HAP-1 (cell line): Measurements from ENCODE around the gene NAALADL2.

ENCODE experiments used
- DNase-seq, 2 experiments: peaks; one replicate each; pipeline ENCODE4 v3.0.0-alpha.2; 2016 to 2020; ENCODE audit warnings: low spot score in 2 of 2
- H3K27me3 ChIP-seq: fragments of 250-450 bp; sonication (Bioruptor Pico); 2 replicates; pipeline ENCODE4 v1.5.1; 2020; ENCODE audit warnings: low read depth, mild to moderate bottlenecking, moderate library complexity
- H3K36me3 ChIP-seq: fragments of 250-450 bp; sonication (Bioruptor Pico); replicated peaks from 2 replicates; pipeline ENCODE4 v1.5.1; 2020; ENCODE audit warnings: mild to moderate bottlenecking
- H3K4me1 ChIP-seq: fragments of 250-450 bp; sonication (Bioruptor Pico); 2 replicates; pipeline ENCODE4 v1.5.1; 2020; ENCODE audit warnings: mild to moderate bottlenecking
- H3K4me3 ChIP-seq: fragments of 250-450 bp; sonication (Bioruptor Pico); 2 replicates; pipeline ENCODE4 v1.5.1; 2020; ENCODE audit warnings: mild to moderate bottlenecking, moderate library complexity
- H3K9me3 ChIP-seq: fragments of 250-450 bp; sonication (Bioruptor Pico); 2 replicates; pipeline ENCODE4 v1.5.1; 2020; ENCODE audit warnings: mild to moderate bottlenecking, moderate library complexity
- in situ Hi-C: fragments of 300-500 bp; cut with MboI; formaldehyde crosslinking; loops from 3 replicates; pipeline ENCODE4 v1.14.3; 2020; ENCODE audit warnings: low sequenced_read_pairs, inconsistent platforms, mixed read lengths

The NAALADL2 gene

DNA sequence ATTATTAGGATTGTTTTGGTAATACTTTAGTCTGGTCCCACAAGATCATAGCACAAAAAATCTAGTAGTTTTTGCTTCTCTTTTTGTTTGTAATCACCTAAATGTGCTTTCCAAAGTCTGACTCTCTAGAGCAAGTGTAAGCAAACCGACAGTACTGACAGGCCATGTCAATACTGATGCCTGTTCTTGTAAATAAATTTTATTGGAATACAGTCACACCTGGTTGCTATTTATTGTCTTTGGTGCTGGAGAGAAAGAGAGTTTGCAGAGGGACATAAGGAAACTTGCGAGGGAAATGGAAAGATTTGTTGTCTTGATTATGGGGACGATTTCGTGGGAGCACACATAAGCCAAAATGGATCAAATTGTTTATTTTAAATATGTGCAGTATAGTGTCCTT is 77.5 kb downstream of the NAALADL2 start:
- no peak for DNase-seq
- Histone ChIP-seq H3K4me3 (no peak overlapping the region), H3K27me3 (no peaks in the 10 kb centered on the region), H3K9me3 (no peaks in the 10 kb centered on the region), H3K4me1 (no peaks in the 10 kb centered on the region), H3K36me3 (no peaks in the 10 kb centered on the region)
- in situ Hi-C loops: no loop called here

GRCh38 chr3:174937478-174937877 is 78.3 kb downstream of the NAALADL2 start:
- no peaks in the 10 kb centered on the region for H3K36me3 ChIP-seq
- H3K27me3 ChIP-seq: no peaks in the 10 kb centered on the region
- H3K4me3 ChIP-seq: no peak overlapping the region
- H3K9me3 ChIP-seq: no peaks in the 10 kb centered on the region; the same call in 1 of the 2 replicates
- DNase-seq: no peak
- H3K4me1 ChIP-seq: peaks cover 3% of the 10 kb centered on the region; the same call in 1 of the 2 replicates
- in situ Hi-C loops: no loop called here

GRCh38 chr3:174938102-174938501 is 79.0 kb downstream of the NAALADL2 start:
- Histone ChIP-seq H3K9me3 (no peaks in the 10 kb centered on the region; the same call in 1 of the 2 replicates), H3K27me3 (no peaks in the 10 kb centered on the region), H3K36me3 (no peaks in the 10 kb centered on the region), H3K4me3 (no peak overlapping the region), H3K4me1 (peaks cover 3% of the 10 kb centered on the region; the same call in 1 of the 2 replicates)
- in situ Hi-C loops: no loop called here
- no peak for DNase-seq

DNA sequence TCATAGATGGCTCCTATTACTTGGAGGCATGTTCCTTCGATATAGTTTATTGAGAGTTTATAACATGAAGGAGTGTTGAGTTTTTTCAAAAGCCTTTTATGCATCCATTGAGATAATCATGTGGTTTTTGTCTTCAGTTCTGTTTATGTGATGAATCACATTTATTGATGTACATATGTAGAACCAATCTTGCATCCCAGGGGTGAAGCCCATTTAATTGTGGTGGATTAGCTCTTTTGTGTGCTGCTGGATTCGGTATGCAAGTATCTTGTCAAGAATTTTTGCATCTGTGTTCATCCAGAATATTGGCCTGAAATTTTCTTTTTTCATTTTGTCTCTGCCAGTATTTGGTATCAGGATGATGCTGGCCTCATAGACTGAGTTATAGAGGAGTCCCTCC is 81.0 kb downstream of the NAALADL2 start:
- no peaks in the 10 kb centered on the region for H3K27me3 ChIP-seq
- H3K4me1 ChIP-seq: peaks cover 3% of the 10 kb centered on the region; the same call in 1 of the 2 replicates
- H3K9me3 ChIP-seq: no peaks in the 10 kb centered on the region; the same call in 1 of the 2 replicates
- DNase-seq: no peak
- no peak overlapping the region for H3K4me3 ChIP-seq
- in situ Hi-C loops: no loop called here
- H3K36me3 ChIP-seq: no peaks in the 10 kb centered on the region

GRCh38 chr3:174945276-174945675 is 86.1 kb downstream of the NAALADL2 start:
- H3K27me3 ChIP-seq: no peaks in the 10 kb centered on the region
- no peaks in the 10 kb centered on the region; the same call in 1 of the 2 replicates for H3K9me3 ChIP-seq
- H3K4me3 ChIP-seq: no peak overlapping the region
- no peaks in the 10 kb centered on the region for H3K36me3 ChIP-seq
- in situ Hi-C loops: no loop called here
- no peak for DNase-seq
- peaks cover 3% of the 10 kb centered on the region; the same call in 1 of the 2 replicates for H3K4me1 ChIP-seq

DNA sequence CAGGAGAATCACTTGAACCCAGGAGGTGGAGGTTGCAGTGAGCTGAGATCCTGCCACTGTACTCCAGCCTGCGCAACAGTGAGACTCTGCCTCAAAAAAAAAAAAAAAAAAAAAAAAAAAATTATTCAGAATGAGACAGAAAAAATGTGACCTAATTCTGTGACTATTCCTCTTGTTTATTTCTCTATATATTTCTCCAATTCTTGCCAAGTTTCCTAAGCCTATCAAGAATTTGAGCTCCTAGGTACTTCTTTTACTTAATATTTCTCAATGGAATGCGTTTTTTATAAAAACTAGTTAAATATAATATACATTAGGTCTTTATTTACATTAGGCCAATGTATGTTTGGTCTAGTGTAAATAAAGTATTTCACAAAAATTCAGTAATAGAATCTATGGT is 86.8 kb downstream of the NAALADL2 start:
- Histone ChIP-seq H3K36me3 (no peaks in the 10 kb centered on the region), H3K4me3 (no peak overlapping the region), H3K4me1 (peaks cover 3% of the 10 kb centered on the region; the same call in 1 of the 2 replicates), H3K9me3 (no peaks in the 10 kb centered on the region; the same call in 1 of the 2 replicates), H3K27me3 (no peaks in the 10 kb centered on the region)
- in situ Hi-C loops: no loop called here
- DNase-seq: no peak

DNA sequence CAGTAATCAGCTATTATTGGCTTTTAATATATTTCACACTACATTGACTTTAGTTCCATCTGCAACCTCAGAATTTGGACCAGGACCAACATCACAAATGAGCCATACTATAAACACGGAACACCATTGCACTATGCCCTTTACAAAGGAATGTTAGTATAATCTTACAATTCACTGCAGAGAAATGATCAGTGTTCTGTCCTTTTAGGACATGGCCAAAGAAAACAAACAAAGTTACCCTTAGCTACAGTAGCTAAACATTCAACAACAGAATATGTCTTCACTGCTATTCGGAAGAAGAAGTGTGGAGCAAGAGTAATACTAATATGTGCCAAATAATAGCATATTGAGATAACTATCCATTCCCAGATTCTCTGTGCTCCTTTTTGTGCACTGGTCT is 90.4 kb downstream of the NAALADL2 start:
- Histone ChIP-seq H3K4me3 (no peak overlapping the region), H3K36me3 (no peaks in the 10 kb centered on the region), H3K9me3 (no peaks in the 10 kb centered on the region), H3K27me3 (no peaks in the 10 kb centered on the region), H3K4me1 (peaks cover 11% of the 10 kb centered on the region)
- no peak for DNase-seq
- in situ Hi-C loops: no loop called here

- H3K27me3 ChIP-seq: no peaks in the 10 kb centered on the region
- DNase-seq: no peak
- in situ Hi-C loops: no loop called here
- no peaks in the 10 kb centered on the region for H3K9me3 ChIP-seq
- no peak overlapping the region for H3K4me3 ChIP-seq
- no peaks in the 10 kb centered on the region for H3K36me3 ChIP-seq
- peaks cover 26% of the 10 kb centered on the region for H3K4me1 ChIP-seq
Measured at GRCh38 chr3:174951034-174951433, 91.9 kb downstream of the NAALADL2 start.

- in situ Hi-C loops: no loop called here
- DNase-seq: no peak
Measured at GRCh38 chr3:174951498-174952005, 92.4 kb downstream of the NAALADL2 start.

GRCh38 chr3:174953068-174953467 is 93.9 kb downstream of the NAALADL2 start:
- Histone ChIP-seq H3K9me3 (no peaks in the 10 kb centered on the region), H3K27me3 (no peaks in the 10 kb centered on the region), H3K4me3 (no peak overlapping the region), H3K36me3 (no peaks in the 10 kb centered on the region), H3K4me1 (peaks cover 28% of the 10 kb centered on the region)
- no peak for DNase-seq
- in situ Hi-C loops: no loop called here

More at GRCh38 chr3:174951498-174952005, 92.4 kb downstream of the NAALADL2 start:
- no peaks in the 10 kb centered on the region for H3K27me3 ChIP-seq
- no peaks in the 10 kb centered on the region for H3K36me3 ChIP-seq
- no peak overlapping the region for H3K4me3 ChIP-seq
- peaks cover 28% of the 10 kb centered on the region for H3K4me1 ChIP-seq
- H3K9me3 ChIP-seq: no peaks in the 10 kb centered on the region

GRCh38 chr3:174955513-174956016 is 96.4 kb downstream of the NAALADL2 start:
- Histone ChIP-seq H3K4me1 (peaks cover 28% of the 10 kb centered on the region), H3K4me3 (no peak overlapping the region), H3K36me3 (no peaks in the 10 kb centered on the region), H3K27me3 (no peaks in the 10 kb centered on the region; the same call in 1 of the 2 replicates), H3K9me3 (no peaks in the 10 kb centered on the region)
- DNase-seq: peak; percentile 19 to 84
- in situ Hi-C loops: no loop called here

DNA sequence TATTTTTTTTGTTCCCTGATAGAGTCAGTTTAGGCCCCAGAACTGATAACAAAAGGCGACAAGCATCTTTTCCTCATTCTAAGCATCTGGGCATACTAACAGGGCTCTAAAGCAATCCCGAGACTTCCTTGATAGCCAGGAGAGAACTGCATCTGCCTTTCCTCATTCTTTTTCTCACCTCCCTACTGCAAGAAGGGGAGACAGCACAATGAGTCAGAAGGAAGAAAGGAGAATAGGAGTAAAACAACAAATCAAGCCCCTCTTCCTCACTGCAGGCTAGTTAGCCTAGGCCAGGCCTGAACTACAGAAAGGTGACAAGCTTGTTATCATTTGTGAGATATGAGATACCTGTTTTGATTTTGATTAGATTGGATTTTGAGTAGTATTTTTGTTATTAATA is 97.9 kb downstream of the NAALADL2 start:
- Histone ChIP-seq H3K9me3 (no peaks in the 10 kb centered on the region), H3K4me3 (no peak overlapping the region), H3K36me3 (no peaks in the 10 kb centered on the region), H3K4me1 (peaks cover 28% of the 10 kb centered on the region), H3K27me3 (no peaks in the 10 kb centered on the region; the same call in 1 of the 2 replicates)
- in situ Hi-C loops: no loop called here
- DNase-seq: no peak

- no peak for DNase-seq
- Histone ChIP-seq H3K4me3 (no peak overlapping the region), H3K36me3 (no peaks in the 10 kb centered on the region), H3K27me3 (no peaks in the 10 kb centered on the region; the same call in 1 of the 2 replicates), H3K9me3 (no peaks in the 10 kb centered on the region), H3K4me1 (peaks cover 28% of the 10 kb centered on the region)
- in situ Hi-C loops: no loop called here
Measured at GRCh38 chr3:174957551-174958001, 98.4 kb downstream of the NAALADL2 start.

DNA sequence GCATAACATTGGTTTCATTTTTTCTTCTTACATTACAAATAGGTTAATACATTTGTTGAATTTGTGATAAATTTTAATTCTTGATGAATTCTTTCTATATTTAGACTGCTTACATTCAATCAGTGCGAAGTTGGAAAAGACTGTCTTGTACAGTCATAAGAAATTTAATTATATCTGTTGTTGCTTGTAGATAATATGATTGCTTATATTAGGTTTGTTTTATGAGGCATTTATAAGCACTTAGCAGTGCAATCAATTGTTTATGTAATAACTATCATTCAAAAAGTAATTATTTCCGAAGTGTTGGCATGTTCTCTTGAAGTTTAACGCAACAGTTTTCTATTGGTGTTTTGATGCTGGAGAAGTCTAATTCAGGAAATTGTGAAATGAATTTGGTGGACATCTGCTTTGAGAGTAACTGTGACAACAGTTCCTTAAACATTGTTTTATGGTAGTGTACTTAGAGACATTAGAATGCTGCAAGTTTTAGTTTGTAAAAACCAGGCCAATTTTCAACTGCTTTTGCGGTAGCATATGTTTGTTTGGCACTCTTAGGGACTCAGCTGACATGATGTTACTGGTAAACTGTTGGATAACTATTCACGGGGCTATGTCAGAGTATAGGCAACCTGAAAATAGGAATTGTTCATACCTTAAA is 99.7 kb downstream of the NAALADL2 start:
- Histone ChIP-seq H3K36me3 (no peaks in the 10 kb centered on the region), H3K9me3 (no peaks in the 10 kb centered on the region), H3K4me3 (no peak overlapping the region), H3K4me1 (peaks cover 25% of the 10 kb centered on the region), H3K27me3 (no peaks in the 10 kb centered on the region; the same call in 1 of the 2 replicates)
- in situ Hi-C loops: no loop called here
- no peak for DNase-seq
